ENCODE data around the gene PTPN1.
"Not testable (repeated sequence)": the region's sequence is repeated elsewhere in the genome, so short reads cannot be mapped to it uniquely, and the experiment has no call there.

The PTPN1 gene

GRCh38 chr20:50620459-50620858, 110.3 kb downstream of the PTPN1 start:
- DNase-seq = not testable (repeated sequence)

- no peak for DNase-seq
These were observed 111.0 kb downstream of the PTPN1 start for GRCh38 chr20:50621068-50621665.

- DNase-seq = no peak
These were observed 114.3 kb downstream of the PTPN1 start for GRCh38 chr20:50624351-50625016.

- peak; percentile 67 for DNase-seq
These were observed 115.9 kb downstream of the PTPN1 start for GRCh38 chr20:50625986-50626677.

GRCh38 chr20:50627747-50628146, 117.6 kb downstream of the PTPN1 start:
- DNase-seq = no peak

- DNase-seq = peak; percentile 73
These were observed 118.1 kb downstream of the PTPN1 start for GRCh38 chr20:50628332-50628731.

- no peak for DNase-seq
These were observed 118.9 kb downstream of the PTPN1 start for GRCh38 chr20:50628853-50629669.

- no peak for DNase-seq
These were observed 119.5 kb downstream of the PTPN1 start for GRCh38 chr20:50629670-50630045.

GRCh38 chr20:50630578-50631263, 120.5 kb downstream of the PTPN1 start:
- DNase-seq = no peak

- no peak for DNase-seq
These were observed 122.1 kb downstream of the PTPN1 start for GRCh38 chr20:50632236-50632635.

GRCh38 chr20:50632701-50633100, 122.5 kb downstream of the PTPN1 start:
- no peak for DNase-seq

GRCh38 chr20:50633361-50633760, 123.2 kb downstream of the PTPN1 start:
- DNase-seq = no peak

- no peak for DNase-seq
These were observed 124.0 kb downstream of the PTPN1 start for GRCh38 chr20:50634191-50634590.
